Measurements from ENCODE around the gene GNB1L.
"Not testable (repeated sequence)": the region's sequence is repeated elsewhere in the genome, so short reads cannot be mapped to it uniquely, and the experiment has no call there.

Gene GNB1L

DNA sequence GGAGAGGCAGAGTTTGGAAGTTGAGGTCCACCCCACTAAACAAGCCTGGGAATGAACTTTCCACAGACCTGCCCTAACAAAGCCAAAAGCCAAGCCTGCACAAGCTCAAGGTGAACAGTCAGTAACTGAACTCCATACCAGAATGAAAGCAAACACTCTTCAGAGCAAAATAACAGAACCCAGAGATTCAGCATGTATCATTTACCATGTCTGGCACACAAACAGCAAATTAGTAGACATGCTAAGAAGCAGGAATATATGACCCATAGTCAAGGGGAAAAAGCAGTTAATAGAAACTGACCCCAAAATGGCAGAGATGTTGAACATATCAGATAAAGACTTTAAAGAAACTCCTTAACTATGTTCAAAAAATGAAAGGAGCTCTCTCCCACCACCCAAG is 62.8 kb downstream of the GNB1L start:
- DNase-seq: no peak

DNA sequence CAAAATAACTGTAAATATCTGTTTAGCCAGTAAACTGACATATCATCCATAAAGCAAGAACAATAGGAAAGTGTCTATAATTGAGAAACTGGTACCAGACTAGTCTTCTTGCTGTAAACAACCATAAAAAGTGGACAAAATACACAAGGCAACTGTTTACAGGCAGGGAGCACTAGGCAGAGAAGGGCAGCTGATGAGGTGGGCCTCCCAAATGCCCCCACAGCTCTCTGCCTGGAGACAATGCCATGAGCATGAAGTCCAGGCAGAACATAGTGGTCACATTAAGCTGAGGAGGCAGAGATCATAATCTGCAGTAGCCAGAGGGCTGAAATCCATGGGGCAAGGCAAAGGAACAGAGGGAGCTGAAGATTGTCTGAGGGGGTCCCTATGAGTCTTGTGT is 63.4 kb downstream of the GNB1L start:
- DNase-seq: no peak

DNA sequence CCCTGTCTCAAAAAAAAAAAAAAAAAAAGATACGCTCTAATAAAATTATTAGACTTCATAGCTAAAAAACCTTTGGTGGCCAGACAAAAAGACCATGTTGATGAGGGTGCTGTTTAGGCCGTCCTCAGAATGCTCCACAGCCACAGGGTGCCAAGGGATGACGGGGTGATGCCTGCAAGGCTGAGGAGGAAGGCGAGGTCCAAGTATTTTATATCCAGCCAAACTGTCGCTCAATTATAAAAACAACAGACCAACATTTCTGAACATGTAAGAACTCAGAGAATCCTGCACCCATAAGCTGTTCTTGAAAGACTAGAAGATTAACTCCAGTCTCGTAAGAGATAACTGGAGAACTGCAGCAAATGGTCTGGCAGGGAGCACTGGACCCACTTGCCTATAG is 64.8 kb downstream of the GNB1L start:
- DNase-seq: no peak

DNA sequence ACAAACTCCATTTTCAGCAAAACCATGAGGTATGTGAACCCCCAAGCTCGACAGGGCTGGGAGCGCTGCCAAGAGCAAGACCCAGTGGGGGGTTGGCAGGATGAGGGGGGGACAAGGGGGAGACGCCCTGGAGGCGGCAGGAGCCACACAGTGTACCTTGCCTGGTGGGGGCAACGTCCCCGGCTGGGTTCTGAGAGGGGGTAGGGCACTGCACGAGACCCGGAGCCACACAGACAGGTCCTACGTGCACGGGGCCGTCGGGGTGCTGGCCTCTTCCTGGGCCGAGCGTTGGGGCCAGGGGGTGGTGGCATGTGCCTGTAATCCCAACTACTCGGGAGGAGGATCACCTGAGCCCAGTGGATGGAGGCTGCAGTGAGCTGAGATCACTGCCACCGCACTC is 65.3 kb downstream of the GNB1L start:
- no peak for DNase-seq

DNA sequence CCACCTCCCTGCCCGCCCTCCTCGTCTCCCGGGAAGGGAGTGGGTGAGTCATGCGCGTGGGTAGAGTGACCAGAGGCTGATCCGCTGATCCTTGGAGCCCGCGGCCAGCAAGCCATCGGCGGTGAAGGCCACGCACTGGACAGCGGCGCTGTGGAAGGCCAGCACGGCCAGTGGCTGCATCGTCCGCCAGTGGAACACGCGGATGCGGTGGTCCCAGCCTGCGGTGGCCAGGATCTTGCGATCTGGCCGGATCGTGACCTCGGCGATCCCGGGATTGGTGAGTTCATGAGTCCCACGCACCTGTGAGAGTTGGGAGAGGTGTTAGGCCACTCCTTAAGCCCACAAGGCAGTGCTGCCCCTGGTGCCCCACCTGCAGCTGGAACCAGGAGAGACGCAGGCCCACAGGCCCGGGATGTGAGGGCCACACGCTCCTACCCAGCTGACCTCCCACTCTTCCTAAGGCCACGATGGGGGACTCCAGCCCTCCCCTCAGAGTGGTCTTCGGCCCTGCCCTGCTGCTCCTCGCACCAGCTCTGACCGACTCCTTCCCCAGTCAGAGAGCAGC is 65.9 kb downstream of the GNB1L start:
- DNase-seq: no peak

- DNase-seq: no peak
Observed at GRCh38 chr22:19787849-19788141, 66.9 kb downstream of the GNB1L start.

GRCh38 chr22:19786959-19787848 is 67.5 kb downstream of the GNB1L start:
- no peak for DNase-seq

GRCh38 chr22:19786264-19786585 is 68.4 kb downstream of the GNB1L start:
- no peak for DNase-seq

DNA sequence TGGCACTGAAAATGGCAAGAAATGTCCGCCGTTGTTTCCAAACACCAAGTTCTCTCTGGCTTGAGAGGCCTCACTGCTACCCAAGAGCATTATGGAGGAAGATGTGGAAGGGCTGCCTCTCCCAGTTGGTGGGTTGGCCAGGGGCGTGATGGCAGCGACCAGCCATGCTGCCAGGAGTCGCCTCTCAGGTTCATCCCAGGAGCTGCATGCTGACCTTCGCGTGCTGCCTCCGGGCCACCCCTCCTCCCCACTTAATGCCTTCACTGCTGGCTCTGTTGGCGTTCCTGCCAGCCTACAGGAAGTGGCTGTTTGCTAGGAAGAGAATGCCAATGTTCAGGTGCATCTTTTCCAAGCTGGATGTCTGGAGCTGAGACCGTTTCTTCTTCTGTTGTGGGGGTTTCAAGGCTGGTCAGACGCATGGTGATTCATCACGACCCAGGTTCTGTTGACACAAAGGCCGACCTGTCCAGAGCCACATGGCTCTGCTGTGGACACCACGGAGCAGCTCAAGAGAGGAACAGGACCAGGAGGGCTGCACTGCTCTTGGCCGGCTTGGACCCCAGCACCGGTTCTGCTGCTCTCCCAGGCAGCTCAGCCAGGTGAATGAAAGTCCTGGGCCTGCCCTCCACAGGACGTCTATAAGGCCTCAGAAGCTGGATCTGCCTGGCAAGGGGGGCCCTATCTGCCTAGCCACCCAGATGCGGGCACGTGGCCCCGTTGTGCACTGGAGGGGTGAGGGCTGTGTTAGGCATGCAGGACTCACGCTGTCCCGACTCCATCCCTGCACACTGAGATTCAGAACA is 69.0 kb downstream of the GNB1L start:
- DNase-seq: no peak

DNA sequence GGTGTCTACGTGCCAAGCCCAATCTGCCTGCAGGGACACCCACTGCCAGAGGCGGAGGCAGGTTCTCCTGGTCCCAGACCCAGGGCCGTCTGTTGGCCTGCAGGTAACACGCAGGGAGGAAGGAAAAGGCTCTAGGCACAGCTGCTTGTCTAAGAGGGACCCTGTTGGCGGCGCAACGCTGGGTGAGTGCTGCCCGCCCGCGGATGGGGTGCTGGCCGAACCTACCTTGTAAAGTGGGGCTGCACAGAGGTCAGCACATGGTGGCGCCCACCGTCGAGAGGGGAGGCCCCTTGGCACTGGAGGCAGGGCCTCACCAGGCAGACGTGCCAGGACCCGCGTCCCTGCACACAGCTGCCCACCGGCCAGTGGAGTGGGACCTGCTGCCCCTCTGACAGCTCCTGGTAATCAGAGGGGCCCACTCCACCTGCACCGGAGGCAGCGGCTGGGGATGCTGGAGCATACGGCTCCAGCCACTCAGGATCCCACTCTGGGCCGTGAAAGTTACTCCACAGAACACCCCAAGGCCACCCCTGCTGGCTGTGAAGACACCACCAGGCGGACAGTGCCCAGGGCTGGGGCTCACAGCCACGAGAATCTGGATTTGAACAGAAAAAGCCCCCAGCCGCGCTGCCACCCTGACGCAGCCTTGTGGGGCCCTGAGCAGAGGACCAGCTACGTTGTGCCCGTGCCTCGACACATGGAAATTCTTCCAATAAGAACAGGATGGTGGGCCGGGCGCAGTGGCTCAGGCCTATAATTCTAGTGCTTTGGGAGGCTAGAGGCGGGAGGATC is 70.1 kb downstream of the GNB1L start:
- DNase-seq: no peak

- no peak for DNase-seq
Observed at GRCh38 chr22:19783586-19784383, 70.9 kb downstream of the GNB1L start.

GRCh38 chr22:19782533-19782932 is 72.1 kb downstream of the GNB1L start:
- DNase-seq: no peak

- DNase-seq: no peak
Observed at GRCh38 chr22:19779685-19780268, 74.9 kb downstream of the GNB1L start.

DNA sequence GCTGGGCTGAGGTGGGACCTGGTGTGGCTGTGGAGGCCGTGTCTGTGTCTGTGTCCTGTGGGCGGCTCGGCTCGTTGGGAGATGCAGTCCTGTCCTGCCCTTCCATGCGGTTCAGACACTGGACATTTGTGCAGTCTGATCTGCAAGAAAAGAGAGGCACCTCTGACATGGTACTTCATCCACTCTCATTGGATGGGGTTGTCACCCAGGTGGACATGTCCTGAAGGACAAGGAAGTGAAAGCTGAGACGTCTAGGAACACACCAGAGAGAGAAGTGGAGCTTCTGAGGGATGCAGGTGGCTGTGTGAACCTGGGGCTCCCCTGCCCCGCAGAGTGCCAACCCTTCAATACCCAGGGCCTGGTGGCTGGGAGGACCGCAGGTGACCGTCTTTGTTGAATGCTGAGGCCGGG is 75.7 kb downstream of the GNB1L start:
- no peak for DNase-seq

GRCh38 chr22:19777192-19777591 is 77.5 kb downstream of the GNB1L start:
- DNase-seq: not testable (repeated sequence)

GRCh38 chr22:19776433-19777031 is 78.1 kb downstream of the GNB1L start:
- no peak for DNase-seq

DNA sequence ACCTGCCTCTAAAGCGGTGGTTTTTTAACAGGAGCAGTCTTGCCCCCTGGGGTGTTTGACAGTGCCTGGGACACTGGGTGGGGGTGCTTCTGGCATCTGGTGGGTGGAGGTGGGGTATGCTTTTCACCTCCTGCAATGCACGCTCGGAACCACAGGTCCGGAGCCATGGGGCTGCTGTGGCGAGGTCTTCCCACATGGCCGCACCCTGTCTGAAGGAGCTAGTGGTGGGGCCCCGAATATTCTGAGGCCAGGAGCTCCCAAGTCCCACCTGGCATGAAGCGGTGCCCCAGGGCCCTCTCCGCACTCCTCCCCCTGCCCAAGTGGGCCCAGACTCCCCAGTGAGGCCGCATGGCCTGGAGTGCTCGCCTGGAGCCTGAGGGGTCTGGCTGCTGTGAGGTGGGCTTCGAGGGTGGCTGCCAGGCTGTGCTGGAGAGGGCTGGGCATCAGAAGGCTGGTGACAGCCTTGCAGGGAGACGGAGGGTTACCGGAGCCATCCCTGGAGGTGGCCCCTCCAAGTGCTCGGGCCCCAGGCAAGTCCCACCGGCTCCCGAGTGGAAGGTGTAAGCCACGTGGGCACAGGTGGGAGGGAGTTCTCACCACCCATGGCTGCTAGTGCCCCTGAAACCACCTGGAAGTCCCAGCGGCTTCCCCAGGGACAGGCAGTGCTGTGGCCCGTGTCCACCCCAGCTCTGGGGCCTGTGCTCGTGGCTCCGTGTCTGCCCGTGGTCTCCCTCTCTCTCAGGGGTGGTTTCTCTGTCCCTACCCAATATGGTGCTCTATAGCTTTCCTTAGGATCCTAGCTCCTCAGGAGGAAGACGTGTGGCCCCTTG is 79.0 kb downstream of the GNB1L start:
- no peak for DNase-seq

DNA sequence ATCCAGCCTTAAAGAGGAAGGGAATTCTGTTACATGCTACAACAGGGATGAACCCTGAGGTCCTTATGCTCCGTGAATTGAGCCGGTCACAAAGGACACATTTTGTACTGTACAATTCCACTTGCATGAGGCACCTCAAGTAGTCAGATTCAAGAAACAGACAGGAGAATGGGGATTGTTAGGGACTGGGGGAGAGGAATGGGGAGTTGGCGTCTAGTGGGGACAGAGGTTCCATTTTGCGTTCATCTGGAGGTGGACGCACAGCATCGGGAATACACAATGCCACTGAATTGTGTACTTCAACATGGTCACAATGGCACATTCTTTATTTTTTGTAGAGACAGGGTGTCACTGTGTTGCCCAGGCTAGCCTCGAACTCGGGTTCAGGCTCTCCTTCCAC is 80.0 kb downstream of the GNB1L start:
- DNase-seq: no peak

GRCh38 chr22:19773470-19774040 is 81.1 kb downstream of the GNB1L start:
- DNase-seq: no peak

All from activated effector memory CD4-positive, alpha-beta T cell treated with anti-CD3 and anti-CD28 coated beads, Interleukin-2, amount 50 U/mL, for 16 hours (primary cell).